GM23248 (cell line): ENCODE data around the gene OR4K5. TPM values are rescaled to one million over a fixed set of nuclear protein-coding genes. Genes with fewer than 3 reads are reported as not detected.
A peak's percentile ranks its signal among the peaks of the same experiment; 100 is the strongest.

Experiments used
- DNase-seq: peaks from one replicate; pipeline ENCODE4 v3.0.0-alpha.2; 2015
- H2AFZ ChIP-seq: fragments of 200-600 bp; sonication (generic); 2 replicates; pipeline ENCODE4 v1.6.1; 2016; ENCODE audit warnings: antibody characterized with exemption
- H3F3A ChIP-seq: fragments of 200-600 bp; sonication (generic); 2 replicates; pipeline ENCODE4 v1.6.1; 2016; ENCODE audit warnings: mild to moderate bottlenecking, antibody characterized with exemption, mixed run types; ENCODE audit not compliant: insufficient read depth
- H3K27ac ChIP-seq: fragments of 200-600 bp; sonication (generic); 2 replicates; pipeline ENCODE4 v1.5.1; 2016; ENCODE audit warnings: mild to moderate bottlenecking
- H3K27me3 ChIP-seq: fragments of 200-600 bp; sonication (generic); replicated peaks from 2 replicates; pipeline ENCODE4 v1.6.1; 2016; ENCODE audit warnings: mild to moderate bottlenecking; ENCODE audit not compliant: insufficient read depth
- H3K36me3 ChIP-seq: fragments of 200-600 bp; sonication (generic); 2 replicates; pipeline ENCODE4 v1.6.1; 2016; ENCODE audit warnings: low read depth, mild to moderate bottlenecking
- H3K4me1 ChIP-seq: fragments of 200-600 bp; sonication (generic); 2 replicates; pipeline ENCODE4 v1.6.1; 2016; ENCODE audit warnings: mild to moderate bottlenecking; ENCODE audit not compliant: insufficient read depth
- H3K4me2 ChIP-seq: fragments of 200-600 bp; sonication (generic); one replicate; pipeline ENCODE4 v1.6.1; 2016; ENCODE audit warnings: mild to moderate bottlenecking; ENCODE audit not compliant: unreplicated experiment
- H3K4me3 ChIP-seq: fragments of 200-600 bp; sonication (generic); 2 replicates; pipeline ENCODE4 v1.5.1; 2016; ENCODE audit warnings: mild to moderate bottlenecking
- H3K79me2 ChIP-seq: fragments of 200-600 bp; sonication (generic); 2 replicates; pipeline ENCODE4 v1.6.1; 2016; ENCODE audit warnings: mild to moderate bottlenecking; ENCODE audit not compliant: insufficient read depth
- H3K9ac ChIP-seq: fragments of 200-600 bp; sonication (generic); 2 replicates; pipeline ENCODE4 v1.6.1; 2016; ENCODE audit warnings: mild to moderate bottlenecking
- H3K9me2 ChIP-seq: fragments of 200-600 bp; sonication (generic); 2 replicates; pipeline ENCODE4 v1.6.1; 2016; ENCODE audit warnings: mixed run types, mild to moderate bottlenecking, moderate library complexity; ENCODE audit not compliant: insufficient read depth
- H3K9me3 ChIP-seq: fragments of 200-600 bp; sonication (generic); one replicate; pipeline ENCODE4 v1.6.1; 2017; ENCODE audit warnings: low read depth
- H4K20me1 ChIP-seq: fragments of 200-600 bp; sonication (generic); 2 replicates; pipeline ENCODE4 v1.6.0; 2016; ENCODE audit not compliant: insufficient read depth
- EZH2 ChIP-seq: fragments of 200-600 bp; sonication (generic); IDR thresholded peaks from 2 replicates; pipeline ENCODE4 v1.6.1; 2018; ENCODE audit warnings: antibody characterized with exemption, mild to moderate bottlenecking; ENCODE audit not compliant: insufficient read depth, poor library complexity, severe bottlenecking
- EZH2phosphoT487 ChIP-seq: fragments of 200-600 bp; sonication (generic); IDR thresholded peaks from 2 replicates; pipeline ENCODE4 v1.6.1; 2018; ENCODE audit warnings: antibody characterized with exemption, moderate library complexity, mild to moderate bottlenecking, low read depth; ENCODE audit not compliant: insufficient read depth
- WGBS, 2 experiments: methylation state at CpG; one replicate each; pipeline ENCODE4 v1.1.6; 2015 to 2017; ENCODE audit warnings: low lambda C conversion rate in 2 of 2, low coverage in 1 of 2; ENCODE audit errors: missing lambda C conversion rate in 2 of 2; 5-methylcytosine and 5-hydroxymethylcytosine counted together
- in situ Hi-C: fragments of 300-500 bp; cut with MboI; formaldehyde crosslinking; loops from 2 replicates; pipeline ENCODE4 v1.15.0; 2020
- polyA plus RNA-seq: library from polyadenylated mRNA; unstranded; fragments of >200 nt; fragmentation: Nextera tagmentation; extraction: Ambion mirVana; gene quantifications from 2 replicates; pipeline ENCODE4 v1.2.1, GENCODE V29; 2016
- total RNA-seq: library from RNA; depleted of rRNA; stranded (reverse); fragments of >200 nt; shearing (Covaris generic); gene quantifications from 2 replicates; pipeline ENCODE4 v1.2.3, GENCODE V29; 2014; rRNA removed

OR4K5 gene
- total RNA-seq (not detected in 2 replicates), polyA plus RNA-seq (not detected in 2 replicates)

GRCh38 chr14:19920021-19920657, at the start of gene OR4K5:
Gene OR4K5, plus strand, starts transcription at chr14:19920607. Its CDS starts 0 bp downstream, at chr14:19920607.
- Histone ChIP-seq H3K79me2 (no peaks in the 10 kb centered on the region), H3K27ac (no peak within 1 kb of the TSS), H3K9me3 (no peaks in the 10 kb centered on the region), H3K36me3 (no peaks in the 10 kb centered on the region), H3K4me2 (no peak within 1 kb of the TSS), H3K9me2 (no peaks in the 10 kb centered on the region), H4K20me1 (no peaks in the 10 kb centered on the region), H3K9ac (no peak within 1 kb of the TSS), H3K4me1 (no peaks in the 10 kb centered on the region), H3K4me3 (no peak within 1 kb of the TSS), H2AFZ (no peak within 1 kb of the TSS), H3K27me3 (no peaks in the 10 kb centered on the region), H3F3A (no peaks in the 10 kb centered on the region)
- no peak for TF ChIP-seq EZH2phosphoT487
- no peak for TF ChIP-seq EZH2
- DNase-seq: no peak
- in situ Hi-C loops: no loop called here

- no peak overlapping the region for H3K9ac ChIP-seq
- H3K79me2 ChIP-seq: no peaks in the 10 kb centered on the region
- TF ChIP-seq EZH2 (no peak), EZH2phosphoT487 (no peak)
- H3K4me1 ChIP-seq: no peaks in the 10 kb centered on the region
- no peak overlapping the region for H3K27ac ChIP-seq
- in situ Hi-C loops: no loop called here
- H3K4me3 ChIP-seq: no peak overlapping the region
- H3F3A ChIP-seq: no peaks in the 10 kb centered on the region
- no peaks in the 10 kb centered on the region for H3K36me3 ChIP-seq
- no peaks in the 10 kb centered on the region for H3K9me3 ChIP-seq
- H3K4me2 ChIP-seq: no peak overlapping the region
- no peaks in the 10 kb centered on the region for H3K9me2 ChIP-seq
- WGBS, 2 experiments: 18 to 21% methylated on average over 6 of the region's 6 CpGs
- H4K20me1 ChIP-seq: no peaks in the 10 kb centered on the region
- no peak overlapping the region for H2AFZ ChIP-seq
- DNase-seq: no peak
- H3K27me3 ChIP-seq: no peaks in the 10 kb centered on the region
Measured at GRCh38 chr14:19873178-19873577, 47.2 kb upstream of the OR4K5 start.

- Histone ChIP-seq H3K4me2 (no peak within 1 kb of the TSS), H3K9me2 (no peaks in the 10 kb centered on the region), H3K79me2 (no peaks in the 10 kb centered on the region), H3K27ac (no peak within 1 kb of the TSS), H4K20me1 (no peaks in the 10 kb centered on the region), H3K27me3 (no peaks in the 10 kb centered on the region), H3K9me3 (no peaks in the 10 kb centered on the region), H3F3A (no peaks in the 10 kb centered on the region), H2AFZ (no peak within 1 kb of the TSS), H3K36me3 (no peaks in the 10 kb centered on the region), H3K4me3 (no peak within 1 kb of the TSS), H3K4me1 (no peaks in the 10 kb centered on the region), H3K9ac (no peak within 1 kb of the TSS)
- no peak for TF ChIP-seq EZH2phosphoT487
- TF ChIP-seq EZH2: no peak
- DNase-seq: no peak
- in situ Hi-C loops: no loop called here
- WGBS, 2 experiments: 12 to 21% methylated on average over 2 of the region's 2 CpGs
Measured at GRCh38 chr14:19874842-19875241, 45.6 kb upstream of the OR4K5 start, which contains the start of gene OR4K2. Gene OR4K2, plus strand, starts transcription at chr14:19875142. Its CDS starts 1,126 bp downstream, at chr14:19876268.

- Histone ChIP-seq H3F3A (no peaks in the 10 kb centered on the region), H3K9ac (no peak overlapping the region), H3K27ac (no peak overlapping the region), H3K9me2 (no peaks in the 10 kb centered on the region), H3K4me3 (no peak overlapping the region), H4K20me1 (no peaks in the 10 kb centered on the region), H3K4me2 (no peak overlapping the region), H2AFZ (no peak overlapping the region), H3K4me1 (no peaks in the 10 kb centered on the region), H3K36me3 (no peaks in the 10 kb centered on the region), H3K79me2 (no peaks in the 10 kb centered on the region), H3K27me3 (no peaks in the 10 kb centered on the region), H3K9me3 (no peaks in the 10 kb centered on the region)
- in situ Hi-C loops: no loop called here
- TF ChIP-seq EZH2 (no peak), EZH2phosphoT487 (no peak)
- peak; percentile 11 for DNase-seq
Measured at GRCh38 chr14:19878029-19878642, 42.3 kb upstream of the OR4K5 start.
